CD1c-positive myeloid dendritic cell (primary cell): Measurements from ENCODE around the gene CLDN3.
A peak's percentile ranks its signal among the peaks of the same experiment; 100 is the strongest.

Experiments used
- DNase-seq: peaks from one replicate; pipeline ENCODE4 v3.0.0-alpha.2; 2016; ENCODE audit errors: extremely low spot score

The CLDN3 gene

GRCh38 chr7:73770860-73771670 lies 995 bp upstream of the CLDN3 start:
- no peak for DNase-seq

GRCh38 chr7:73769481-73770001 lies 529 bp downstream of the CLDN3 start:
- DNase-seq = no peak

- DNase-seq = no peak
Measured at GRCh38 chr7:73768641-73769480, 1.2 kb downstream of the CLDN3 start.

- DNase-seq = no peak
Measured at GRCh38 chr7:73766556-73767229, 3.4 kb downstream of the CLDN3 start.

- no peak for DNase-seq
Measured at GRCh38 chr7:73762659-73762999, 7.4 kb downstream of the CLDN3 start.

- DNase-seq = no peak
Measured at GRCh38 chr7:73761854-73762658, 8.0 kb downstream of the CLDN3 start.

GRCh38 chr7:73758581-73759138 lies 11.4 kb downstream of the CLDN3 start:
- no peak for DNase-seq

GRCh38 chr7:73749931-73750776 lies 19.9 kb downstream of the CLDN3 start:
- DNase-seq = no peak

- DNase-seq = no peak
Measured at GRCh38 chr7:73746378-73746777, 23.7 kb downstream of the CLDN3 start.

- DNase-seq = no peak
Measured at GRCh38 chr7:73742753-73743641, 27.1 kb downstream of the CLDN3 start.

GRCh38 chr7:73742338-73742752 lies 27.7 kb downstream of the CLDN3 start:
- DNase-seq = no peak

GRCh38 chr7:73741600-73741999 lies 28.5 kb downstream of the CLDN3 start:
- DNase-seq = no peak

GRCh38 chr7:73740771-73741170 lies 29.3 kb downstream of the CLDN3 start:
- DNase-seq = no peak

GRCh38 chr7:73740212-73740611 lies 29.9 kb downstream of the CLDN3 start:
- no peak for DNase-seq

GRCh38 chr7:73739387-73739767 lies 30.7 kb downstream of the CLDN3 start:
- DNase-seq = no peak

- DNase-seq = peak; percentile 98
Measured at GRCh38 chr7:73738612-73739386, 31.3 kb downstream of the CLDN3 start, which contains the start of gene ABHD11. TSS of gene ABHD11 (minus strand) at chr7:73738802. CDS start at chr7:73738770, 32 bp downstream.

GRCh38 chr7:73738220-73738611 lies 31.9 kb downstream of the CLDN3 start:
- DNase-seq = peak; percentile 70
